Calu3 (cell line): ENCODE measurements around the gene GYPC. TPM values are rescaled to one million over a fixed set of nuclear protein-coding genes. Genes with fewer than 3 reads are reported as not detected.

Experiments used
- BruUV-seq: library from RNA; stranded (reverse); fragments of 400-500 nt; replicated peaks from 2 replicates; lab custom pipeline; 2021; lab: Mats Ljungman, UMichigan
- CTCF ChIA-PET: fragments of 300-600 bp; sonication (Branson Sonifier 250); formaldehyde crosslinking; loops from one replicate; lab custom pipeline; 2022; ENCODE audit warnings: antibody characterized with exemption; lab: Charles Lee
- DNase-seq: peaks from one replicate; pipeline ENCODE4 v3.0.0; 2022
- H3K27ac Mint-ChIP-seq: one replicate; pipeline ENCODE4 v1.8.0; 2022; ENCODE audit warnings: mixed read lengths; ENCODE audit not compliant: unreplicated experiment
- H3K27me3 Mint-ChIP-seq: one replicate; pipeline ENCODE4 v1.8.0; 2022; ENCODE audit warnings: mixed read lengths; ENCODE audit not compliant: unreplicated experiment
- H3K36me3 Mint-ChIP-seq: one replicate; pipeline ENCODE4 v1.8.0; 2022; ENCODE audit warnings: mild to moderate bottlenecking, moderate library complexity, mixed read lengths; ENCODE audit not compliant: insufficient read depth, unreplicated experiment
- H3K4me1 Mint-ChIP-seq: one replicate; pipeline ENCODE4 v1.8.0; 2022; ENCODE audit warnings: mild to moderate bottlenecking, low read depth, mixed read lengths; ENCODE audit not compliant: unreplicated experiment
- H3K4me3 Mint-ChIP-seq: one replicate; pipeline ENCODE4 v1.8.0; 2022; ENCODE audit warnings: mild to moderate bottlenecking, low read depth, moderate library complexity, mixed read lengths; ENCODE audit not compliant: unreplicated experiment
- H3K9me3 Mint-ChIP-seq: one replicate; pipeline ENCODE4 v1.8.0; 2022; ENCODE audit warnings: low read depth, mixed read lengths; ENCODE audit not compliant: unreplicated experiment
- CTCF ChIP-seq: fragments of 200-600 bp; IDR thresholded peaks from one replicate; pipeline ENCODE4 v1.8.0; 2022; ENCODE audit warnings: antibody characterized with exemption; ENCODE audit not compliant: unreplicated experiment
- intact Hi-C: fragments of 100-400 bp; cut with micrococcal nuclease; formaldehyde crosslinking; loops from one replicate; pipeline ENCODE4 v1.10.0; 2022; ENCODE audit not compliant: unreplicated experiment
- total RNA-seq: library from RNA; stranded (reverse); gene quantifications from 2 replicates; pipeline ENCODE4 v1.2.3, GENCODE V29; 2022

GYPC gene
- total RNA-seq, 1 experiment from 2014 or later: not detected

- CTCF ChIA-PET: interaction anchor here (0.6 kb wide), 1 partner anchor 451 kb away, joined by 4 read pairs; no protein-coding TSS in a partner anchor
- no TSS peak for BruUV-seq
Measured at GRCh38 chr2:126733795-126734194, 77.8 kb downstream of the GYPC start.

GRCh38 chr2:126736133-126736874, 80.3 kb downstream of the GYPC start:
- Mint-ChIP-seq H3K27me3 (no peaks in the 10 kb centered on the region), H3K4me3 (no peak overlapping the region), H3K4me1 (no peaks in the 10 kb centered on the region), H3K36me3 (no peaks in the 10 kb centered on the region), H3K27ac (no peak overlapping the region), H3K9me3 (peaks cover under 1% of the 10 kb centered on the region)
- intact Hi-C loops: no loop called here
- BruUV-seq: no TSS peak
- CTCF ChIA-PET: no interaction called here
- no peak for TF ChIP-seq CTCF
- no peak for DNase-seq

More at GRCh38 chr2:126733795-126734194, 77.8 kb downstream of the GYPC start:
- no peaks in the 10 kb centered on the region for H3K9me3 Mint-ChIP-seq
- TF ChIP-seq CTCF: no peak
- no peak overlapping the region for H3K27ac Mint-ChIP-seq
- no peaks in the 10 kb centered on the region for H3K4me1 Mint-ChIP-seq
- intact Hi-C loops: no loop called here
- no peaks in the 10 kb centered on the region for H3K27me3 Mint-ChIP-seq
- H3K36me3 Mint-ChIP-seq: no peaks in the 10 kb centered on the region
- no peak for DNase-seq
- no peak overlapping the region for H3K4me3 Mint-ChIP-seq

GRCh38 chr2:126739141-126739540, 83.2 kb downstream of the GYPC start:
- no TSS peak for BruUV-seq
- Mint-ChIP-seq H3K36me3 (no peaks in the 10 kb centered on the region), H3K4me3 (no peak overlapping the region), H3K27me3 (no peaks in the 10 kb centered on the region), H3K9me3 (peaks cover 6% of the 10 kb centered on the region), H3K4me1 (no peaks in the 10 kb centered on the region), H3K27ac (no peak overlapping the region)
- CTCF ChIA-PET: no interaction called here
- intact Hi-C loops: no loop called here
- TF ChIP-seq CTCF: no peak
- DNase-seq: no peak

GRCh38 chr2:126744640-126745039, 88.7 kb downstream of the GYPC start:
- H3K4me1 Mint-ChIP-seq: no peaks in the 10 kb centered on the region
- no peak overlapping the region for H3K4me3 Mint-ChIP-seq
- H3K36me3 Mint-ChIP-seq: no peaks in the 10 kb centered on the region
- no peak for TF ChIP-seq CTCF
- intact Hi-C loops: no loop called here
- DNase-seq: no peak
- H3K27me3 Mint-ChIP-seq: peaks cover 12% of the 10 kb centered on the region
- H3K27ac Mint-ChIP-seq: no peak overlapping the region
- no TSS peak for BruUV-seq
- H3K9me3 Mint-ChIP-seq: peaks cover 6% of the 10 kb centered on the region
- CTCF ChIA-PET: no interaction called here

Other genes with a start within 250 kb of the GYPC start
- gene TEX51, start 242.7 kb downstream of the GYPC start, total RNA-seq: not detected in 2 replicates